Measurements from ENCODE around the gene PIK3CD.

PIK3CD gene

DNA sequence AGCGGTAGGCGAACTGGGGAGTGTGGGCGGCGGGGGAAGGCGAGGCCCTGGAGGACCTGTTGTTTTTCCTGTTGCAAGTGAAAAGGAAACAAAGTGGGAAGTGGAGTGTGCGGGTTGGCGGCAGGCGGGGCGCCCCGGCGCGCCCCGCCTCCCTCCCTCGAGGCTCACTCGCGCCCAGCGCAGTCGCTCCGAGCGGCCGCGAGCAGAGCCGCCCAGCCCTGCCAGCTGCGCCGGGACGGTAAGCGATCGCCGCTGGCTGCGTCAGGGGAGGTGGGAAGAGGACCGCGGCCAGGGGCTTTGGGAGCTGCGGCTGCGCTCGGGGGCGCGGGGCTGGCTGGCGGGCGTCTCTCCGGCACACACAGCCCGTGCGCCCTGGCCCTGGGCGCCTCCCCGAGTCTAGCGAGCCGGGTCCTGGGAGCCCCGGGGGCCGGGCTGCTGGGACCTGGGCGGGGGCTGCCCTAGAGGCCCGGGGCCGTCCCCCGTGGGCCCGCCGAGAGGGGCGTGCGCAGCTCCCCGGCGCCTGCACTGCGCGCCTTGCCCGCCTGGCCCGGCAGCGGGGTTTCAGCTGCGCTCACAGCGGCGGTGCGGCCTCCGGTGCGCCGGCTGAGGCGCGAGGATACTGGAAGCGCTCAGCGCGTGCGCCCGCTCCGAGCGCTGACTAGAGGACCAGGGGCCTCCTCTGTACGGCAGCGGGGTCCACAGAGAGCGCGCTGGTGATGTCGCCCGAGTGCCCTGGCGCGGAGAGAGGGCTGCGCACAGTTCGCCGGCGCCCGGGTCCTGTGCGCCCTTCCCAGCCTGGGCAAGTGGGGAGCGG, at the start of gene PIK3CD:
Gene PIK3CD (plus strand): TSS at position 167 of the 814 bp plus-strand sequence. CDS start 58,725 bp downstream, outside the sequence.
- no peak for DNase-seq

GRCh38 chr1:9601942-9602793, 49.4 kb upstream of the PIK3CD start:
- DNase-seq, result no peak

GRCh38 chr1:9602794-9603167, 48.8 kb upstream of the PIK3CD start:
- no peak for DNase-seq

DNA sequence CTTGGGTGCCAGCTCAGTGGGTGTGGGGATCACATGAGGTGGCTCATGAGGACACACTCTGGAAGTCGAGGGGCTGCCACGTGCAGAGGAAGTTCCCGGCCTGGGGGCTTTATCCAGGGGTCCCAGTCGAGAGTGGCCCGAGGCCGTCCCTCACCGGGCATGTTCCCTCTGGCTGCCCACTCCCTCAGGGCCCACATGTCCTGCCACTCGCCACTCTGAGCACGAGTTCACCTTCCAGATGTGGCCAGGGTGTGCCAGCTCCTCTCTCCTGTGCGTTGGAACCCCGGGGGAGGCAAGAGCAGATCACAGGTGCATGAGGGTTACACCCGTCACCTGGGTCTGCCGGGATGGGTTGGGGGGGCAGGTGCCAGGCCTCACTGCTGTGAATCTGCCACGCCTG, 48.2 kb upstream of the PIK3CD start:
- no peak for DNase-seq

GRCh38 chr1:9603766-9604753, 47.5 kb upstream of the PIK3CD start:
- DNase-seq, result no peak

DNA sequence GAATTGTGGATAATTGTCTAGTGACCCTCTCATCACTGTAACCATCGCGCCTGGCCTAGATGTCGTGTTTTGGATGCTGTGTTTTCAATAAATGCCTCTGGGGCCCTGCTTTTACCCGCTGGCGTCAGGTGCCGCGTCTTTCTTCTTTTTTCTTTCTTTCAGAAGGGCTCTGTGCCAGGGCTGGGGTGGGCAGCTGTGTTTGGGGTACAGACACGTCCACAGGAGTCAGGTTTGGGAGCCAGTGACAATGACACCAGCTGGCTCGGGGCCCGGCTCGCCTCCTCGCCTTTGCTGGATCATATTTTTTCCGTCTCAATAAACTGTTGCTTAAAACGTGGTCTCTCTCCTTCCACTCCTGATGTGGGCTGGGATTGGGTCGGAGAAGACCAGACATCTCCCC, 46.7 kb upstream of the PIK3CD start:
- DNase-seq, result no peak

DNA sequence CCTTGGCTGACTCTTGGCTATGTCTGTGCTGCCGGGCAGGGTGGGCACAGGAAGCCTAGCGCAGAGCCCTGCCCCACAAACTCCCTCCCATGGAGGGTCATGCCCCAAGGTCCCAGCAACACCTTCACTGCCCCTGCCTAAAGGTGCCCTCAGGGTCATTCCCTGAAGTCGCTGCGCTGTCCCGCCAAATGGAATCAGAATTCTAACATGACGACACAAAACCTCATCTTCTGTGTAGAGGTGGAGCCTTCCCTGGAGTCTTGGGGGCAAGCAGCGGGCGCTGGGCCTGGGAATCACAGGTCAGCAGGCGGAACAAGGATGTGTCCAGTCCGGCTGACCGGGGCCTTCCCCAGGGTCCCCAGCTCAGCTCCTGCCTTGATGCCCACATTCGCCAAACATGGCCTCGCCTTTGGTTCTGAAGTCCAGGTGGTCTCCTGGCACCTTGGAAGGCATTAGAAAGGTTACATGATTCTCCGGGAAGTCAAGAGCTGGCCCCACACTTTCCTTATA, 45.5 kb upstream of the PIK3CD start:
- no peak for DNase-seq

- DNase-seq, result no peak
Measured at GRCh38 chr1:9606458-9606857, 45.1 kb upstream of the PIK3CD start.

- DNase-seq, result no peak
Measured at GRCh38 chr1:9606948-9607347, 44.6 kb upstream of the PIK3CD start.

- no peak for DNase-seq
Measured at GRCh38 chr1:9607352-9607751, 44.2 kb upstream of the PIK3CD start.

DNA sequence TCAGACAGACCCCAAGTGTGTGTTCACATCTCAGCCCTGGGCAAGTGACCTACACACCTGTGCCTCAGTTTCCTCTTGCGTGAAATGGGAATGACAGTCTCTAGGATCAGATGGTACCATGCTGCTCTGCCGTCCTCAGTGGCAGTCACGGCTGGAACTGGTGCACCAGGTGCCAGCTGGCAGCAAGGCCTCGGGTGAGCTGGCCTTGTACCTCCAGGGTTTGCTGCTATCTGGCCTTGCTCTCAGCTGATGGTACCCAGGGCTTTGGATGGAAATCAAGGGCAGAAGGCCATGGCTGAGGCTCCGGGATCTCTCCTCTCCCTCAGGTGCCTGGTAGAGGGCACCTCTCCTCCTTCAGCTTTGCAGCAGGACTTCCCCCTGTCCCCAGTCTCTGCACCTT, 41.5 kb upstream of the PIK3CD start:
- DNase-seq, result no peak

DNA sequence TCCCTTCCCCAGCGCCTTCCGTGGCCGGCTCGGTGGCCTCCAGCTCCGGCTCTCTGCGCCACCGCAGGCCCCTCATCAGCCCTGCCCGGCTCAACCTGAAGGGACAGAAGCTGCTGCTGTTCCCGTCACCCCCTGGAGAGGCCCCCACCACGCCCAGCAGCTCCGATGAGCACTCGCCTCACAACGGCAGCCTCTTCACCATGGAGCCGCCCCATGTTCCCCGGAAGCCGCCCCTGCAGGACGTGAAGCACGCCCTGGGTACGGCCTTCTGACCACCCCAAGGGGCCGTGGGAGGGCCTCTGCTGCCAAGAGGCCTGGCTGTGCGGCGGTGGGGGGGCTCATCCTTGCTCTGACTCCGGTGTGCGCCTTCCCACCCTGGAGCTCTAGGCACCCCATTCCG, 41.0 kb upstream of the PIK3CD start:
- no peak for DNase-seq

GRCh38 chr1:9611716-9612115, 39.8 kb upstream of the PIK3CD start:
- DNase-seq, result no peak

GRCh38 chr1:9612162-9612845, 39.2 kb upstream of the PIK3CD start:
- no peak for DNase-seq

GRCh38 chr1:9612871-9613624, 38.5 kb upstream of the PIK3CD start:
- DNase-seq, result no peak

- DNase-seq, result no peak
Measured at GRCh38 chr1:9613625-9614299, 37.8 kb upstream of the PIK3CD start.

GRCh38 chr1:9615316-9616063, 36.0 kb upstream of the PIK3CD start:
- DNase-seq, result no peak

GRCh38 chr1:9618909-9619679, 32.4 kb upstream of the PIK3CD start:
- DNase-seq, result no peak

- DNase-seq, result no peak
Measured at GRCh38 chr1:9621032-9621431, 30.5 kb upstream of the PIK3CD start.
